ENCODE measurements around the gene MDN1. TPM values are rescaled to one million over a fixed set of nuclear protein-coding genes. Genes with fewer than 3 reads are reported as not detected.

MDN1 gene
- total and polyA plus RNA-seq, 2 of the 4 experiments (the other 2 are of a cell fraction): 7.7 to 26.7 TPM

- H3K9ac ChIP-seq (ENCODE audit: low read depth, low read length): no peak overlapping the region
- H2AK5ac ChIP-seq (ENCODE audit: low read depth, low read length): no peak overlapping the region
- no peak overlapping the region for H3K14ac ChIP-seq (replicated peaks; ENCODE audit: low read depth, low read length)
- no peak overlapping the region for H2BK20ac ChIP-seq (ENCODE audit: low read depth, low read length)
- intact Hi-C loops (cut with micrococcal nuclease) (no loop called here), in situ Hi-C loops (cut with MboI; ENCODE audit: low sequenced_read_pairs) (no loop called here), dilution Hi-C loops (cut with HindIII; ENCODE audit: low sequenced_read_pairs, unreplicated experiment) (no loop called here)
- no peak overlapping the region for H3K4me3 ChIP-seq (ENCODE audit: insufficient read depth, low read depth, low read length)
- H3K23ac ChIP-seq (ENCODE audit: low read depth, low read length): no peak overlapping the region
- POLR2A ChIA-PET (ENCODE audit: unreplicated experiment): no interaction called here
- H2AFZ ChIP-seq (replicated peaks; ENCODE audit: low read length, poor library complexity): no peak overlapping the region
- H3K27me3 ChIP-seq (ENCODE audit: control insufficient read depth, insufficient read depth, low read length): no peaks in the 10 kb centered on the region
- no peaks in the 10 kb centered on the region for H4K20me1 ChIP-seq (ENCODE audit: insufficient read depth, low read length)
- H3K27ac ChIP-seq (ENCODE audit: insufficient read depth, low read length): no peak overlapping the region
- WGBS, 2 experiments (ENCODE audit: extremely low coverage in 2 of 2, insufficient read length in 1 of 2): no CpG with 5 or more reads among the region's 3 CpGs
- H3K4me2 ChIP-seq (ENCODE audit: low read depth, low read length): no peak overlapping the region
- peaks cover 29% of the 10 kb centered on the region for H3K36me3 ChIP-seq (ENCODE audit: control insufficient read depth, insufficient read depth, low read length)
- no peaks in the 10 kb centered on the region for H3K9me1 ChIP-seq (ENCODE audit: insufficient read depth, low read length)
- H4K91ac ChIP-seq (ENCODE audit: insufficient read depth, low read depth, low read length): no peak overlapping the region
- no peak overlapping the region for H2BK120ac ChIP-seq (ENCODE audit: low read depth, low read length)
- TF ChIP-seq SMC3 (IDR thresholded peaks at IDR 0.05; ENCODE audit: low read depth, low read length) (no peak), BHLHE40 (IDR thresholded peaks at IDR 0.05; ENCODE audit: low read depth, low read length) (no peak), MAZ (IDR thresholded peaks at IDR 0.05; ENCODE audit: borderline replicate concordance, low read depth, low read length) (no peak), MAFK (IDR thresholded peaks at IDR 0.05; ENCODE audit: low read depth, low read length) (no peak), RFX5 (IDR thresholded peaks at IDR 0.05; ENCODE audit: low read depth, low read length) (no peak), FOS (IDR thresholded peaks at IDR 0.05; ENCODE audit: low read depth, low read length) (no peak), RCOR1 (IDR thresholded peaks at IDR 0.05; ENCODE audit: insufficient replicate concordance, low read length) (no peak), NFE2L2 (IDR thresholded peaks at IDR 0.05; ENCODE audit: low read depth, low read length) (no peak), RAD21 (IDR thresholded peaks at IDR 0.05; ENCODE audit: low read length) (no peak)
- TF ChIP-seq, protein P1, sequence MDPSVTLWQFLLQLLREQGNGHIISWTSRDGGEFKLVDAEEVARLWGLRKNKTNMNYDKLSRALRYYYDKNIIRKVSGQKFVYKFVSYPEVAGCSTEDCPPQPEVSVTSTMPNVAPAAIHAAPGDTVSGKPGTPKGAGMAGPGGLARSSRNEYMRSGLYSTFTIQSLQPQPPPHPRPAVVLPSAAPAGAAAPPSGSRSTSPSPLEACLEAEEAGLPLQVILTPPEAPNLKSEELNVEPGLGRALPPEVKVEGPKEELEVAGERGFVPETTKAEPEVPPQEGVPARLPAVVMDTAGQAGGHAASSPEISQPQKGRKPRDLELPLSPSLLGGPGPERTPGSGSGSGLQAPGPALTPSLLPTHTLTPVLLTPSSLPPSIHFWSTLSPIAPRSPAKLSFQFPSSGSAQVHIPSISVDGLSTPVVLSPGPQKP (IDR thresholded peaks at IDR 0.05; ENCODE audit: borderline replicate concordance, low read depth, low read length): no peak
- H2BK15ac ChIP-seq (ENCODE audit: low read depth, low read length): no peak overlapping the region
- BruUV-seq (replicated peaks): no TSS peak
- no peak overlapping the region for H2AK9ac ChIP-seq (replicated peaks; ENCODE audit: low read depth, low read length, poor library complexity)
- H2BK5ac ChIP-seq (ENCODE audit: low read depth, low read length, poor library complexity, severe bottlenecking): no peak overlapping the region
- CTCF ChIA-PET: interaction anchor here (1.3 kb wide), 2 partner anchors 8 to 14 kb away, joined by 3 to 4 read pairs; no protein-coding TSS in a partner anchor
- H3K4me1 ChIP-seq (ENCODE audit: control insufficient read depth, insufficient read depth, low read length): no peaks in the 10 kb centered on the region
- H3K9me3 ChIP-seq (ENCODE audit: control insufficient read depth, insufficient read depth, low read length): no peaks in the 10 kb centered on the region
- H3K18ac ChIP-seq (ENCODE audit: low read depth, low read length): no peak overlapping the region
- no peak overlapping the region for H3K56ac ChIP-seq (ENCODE audit: extremely low read depth, insufficient read depth, low read length)
- no peak overlapping the region for H3K4ac ChIP-seq (ENCODE audit: low read depth, low read length)
- no peaks in the 10 kb centered on the region for H3K79me1 ChIP-seq (ENCODE audit: low read depth in 1 of 2, low read length in 2 of 2)
- H4K5ac ChIP-seq (ENCODE audit: low read depth, low read length): no peak overlapping the region
- ATAC-seq (ENCODE audit: low read depth): no peak
- DNase-seq: no peak
- H4K8ac ChIP-seq (ENCODE audit: low read depth in 2 of 2, low read length in 2 of 2): no peak overlapping the region
These were observed 103.1 kb downstream of the MDN1 start for GRCh38 chr6:89716532-89716931.
